ENCODE measurements around the gene TNFSF12.
"Not testable (repeated sequence)": the region's sequence is repeated elsewhere in the genome, so short reads cannot be mapped to it uniquely, and the experiment has no call there.

- not testable (repeated sequence) for TF ChIP-seq CTCF (IDR thresholded peaks at IDR 0.05; ENCODE audit: low read depth, low read length); POLR2A (IDR thresholded peaks at IDR 0.05; ENCODE audit: extremely low read depth, insufficient read length)
- TF ChIP-seq, protein P1, sequence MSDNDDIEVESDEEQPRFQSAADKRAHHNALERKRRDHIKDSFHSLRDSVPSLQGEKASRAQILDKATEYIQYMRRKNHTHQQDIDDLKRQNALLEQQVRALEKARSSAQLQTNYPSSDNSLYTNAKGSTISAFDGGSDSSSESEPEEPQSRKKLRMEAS (IDR thresholded peaks at IDR 0.05; ENCODE audit: low read depth, low read length), result not testable (repeated sequence)
Measured at GRCh38 chr17:7597561-7597960, 48.7 kb downstream of the TNFSF12 start.

Measured in NB4 (cell line).